Stimulated activated CD4-positive, alpha-beta T cell treated with anti-CD3 and anti-CD28 coated beads, TNF-alpha, amount 100 ng/mL, for 4 hours (primary cell): Measurements from ENCODE around the gene BTBD2.
"Not testable (repeated sequence)": the region's sequence is repeated elsewhere in the genome, so short reads cannot be mapped to it uniquely, and the experiment has no call there.

ENCODE experiments used
- DNase-seq, 3 experiments: peaks; one replicate each; pipeline ENCODE4 v3.0.0-alpha.2; 2020; ENCODE audit warnings: low read depth in 3 of 3

The BTBD2 gene

DNA sequence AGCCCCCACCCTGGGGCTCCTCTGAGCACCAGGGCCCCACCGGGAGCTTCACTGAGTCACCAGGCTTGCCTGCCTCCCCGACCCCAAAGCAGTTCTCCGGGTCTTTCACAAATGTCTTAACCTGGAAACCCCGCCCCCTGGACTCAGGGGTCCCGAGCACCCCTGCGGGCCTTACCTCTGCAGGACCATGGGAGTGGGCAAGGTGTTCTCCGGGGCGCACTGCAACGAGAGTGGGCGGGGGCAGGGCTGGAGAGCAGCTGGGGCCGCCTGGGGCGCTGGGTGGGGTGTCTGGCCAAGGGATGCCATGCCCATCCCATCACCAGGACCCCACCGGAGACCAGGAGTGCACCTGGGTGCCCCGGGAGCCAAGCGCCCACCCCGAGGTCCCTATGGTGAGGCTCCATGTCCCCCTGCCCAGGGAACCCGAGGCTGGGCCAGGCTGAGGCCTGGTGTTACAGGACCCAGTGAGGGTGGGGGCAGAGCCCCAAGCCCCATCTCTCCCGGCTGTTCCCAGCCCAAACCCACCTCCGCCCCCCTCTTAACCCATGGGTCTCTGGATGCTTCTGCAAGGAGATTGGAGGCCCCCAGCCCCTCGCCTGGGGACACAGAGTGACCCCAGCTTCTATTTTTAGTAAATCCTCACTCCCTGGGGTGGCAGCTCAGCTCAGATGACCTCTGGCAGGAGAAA lies 24.6 kb upstream of the BTBD2 start:
- DNase-seq: no peak

DNA sequence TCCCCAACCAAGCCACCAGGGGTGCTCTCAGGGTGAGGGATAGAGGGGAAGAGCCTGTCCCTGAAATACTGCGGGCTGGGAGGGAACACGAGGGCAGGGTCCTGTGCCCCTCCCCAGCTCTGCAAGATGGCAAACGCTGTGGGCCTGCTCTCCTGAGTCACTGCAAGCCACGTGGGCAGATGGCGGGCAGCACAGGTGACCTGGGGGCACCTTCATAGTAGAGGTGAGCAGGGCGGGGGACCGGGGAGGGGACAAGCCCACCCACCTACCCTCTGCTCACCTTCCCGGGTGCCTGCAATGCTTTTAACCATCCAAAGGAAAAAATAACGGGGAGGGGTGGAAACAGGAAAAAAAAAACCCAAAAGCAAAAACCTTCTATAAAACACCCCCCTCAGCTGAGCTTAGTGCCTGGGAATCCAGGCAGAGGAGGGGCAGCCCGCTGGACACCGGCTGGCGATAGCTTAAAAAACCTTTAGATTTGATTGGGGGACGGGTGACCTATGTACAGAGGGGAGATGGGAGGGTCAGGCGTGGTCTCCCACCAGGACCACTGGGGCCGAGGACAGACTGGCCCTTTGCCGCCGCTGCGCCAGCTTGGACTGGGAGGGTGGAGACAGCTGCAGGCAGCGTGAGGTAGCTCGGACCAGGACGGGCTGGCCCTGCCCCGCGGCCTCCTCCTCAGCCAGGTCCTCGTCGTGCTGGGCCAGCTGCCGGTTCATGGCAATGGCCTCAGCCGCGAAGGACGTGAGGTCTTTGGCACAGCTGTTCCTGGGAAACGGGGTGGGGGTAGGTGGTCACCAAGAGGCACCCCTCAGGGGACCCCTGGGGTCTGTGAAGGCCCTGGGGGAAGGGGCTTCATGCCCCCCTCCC lies 23.8 kb upstream of the BTBD2 start:
- DNase-seq: no peak

DNA sequence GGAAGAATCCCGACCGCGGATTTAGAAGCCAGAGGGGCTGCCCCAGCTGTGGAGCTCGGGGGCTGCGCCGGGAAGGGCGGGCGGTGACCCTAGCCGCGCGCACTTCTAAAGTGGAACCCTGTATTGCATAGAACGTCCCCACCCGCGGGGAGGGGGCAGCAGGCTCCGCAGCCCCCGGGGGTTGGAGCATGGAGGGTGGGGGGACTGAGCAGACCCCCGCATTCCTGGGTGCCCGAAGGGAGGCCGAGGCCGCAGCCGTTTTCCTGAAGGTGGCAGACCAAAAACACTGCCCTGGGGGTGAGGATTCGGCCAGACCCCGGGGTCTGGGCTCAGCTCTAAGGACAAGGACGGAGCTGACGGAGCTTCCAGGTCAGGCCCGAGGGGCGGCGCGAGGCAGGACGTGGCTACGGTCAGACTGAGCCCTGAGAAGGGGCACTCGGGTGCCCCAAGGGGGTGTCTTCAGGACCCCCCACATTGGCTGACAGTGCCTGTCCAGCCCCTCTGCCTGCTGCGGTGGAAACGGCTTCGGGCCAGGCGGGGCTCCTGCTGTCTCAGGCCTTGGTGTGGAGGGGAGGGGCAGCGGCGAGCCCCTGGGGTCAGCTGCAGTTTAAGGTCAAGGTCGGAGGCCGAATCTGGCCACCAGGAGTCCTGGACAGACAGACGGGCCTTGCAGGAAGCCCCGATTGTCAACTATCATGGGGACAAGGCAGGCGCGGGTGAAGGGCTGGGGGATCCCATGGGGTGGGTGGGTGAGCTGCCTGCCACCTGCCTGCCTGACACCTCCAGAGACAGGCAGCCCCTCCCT lies 23.0 kb upstream of the BTBD2 start:
- DNase-seq: no peak

DNA sequence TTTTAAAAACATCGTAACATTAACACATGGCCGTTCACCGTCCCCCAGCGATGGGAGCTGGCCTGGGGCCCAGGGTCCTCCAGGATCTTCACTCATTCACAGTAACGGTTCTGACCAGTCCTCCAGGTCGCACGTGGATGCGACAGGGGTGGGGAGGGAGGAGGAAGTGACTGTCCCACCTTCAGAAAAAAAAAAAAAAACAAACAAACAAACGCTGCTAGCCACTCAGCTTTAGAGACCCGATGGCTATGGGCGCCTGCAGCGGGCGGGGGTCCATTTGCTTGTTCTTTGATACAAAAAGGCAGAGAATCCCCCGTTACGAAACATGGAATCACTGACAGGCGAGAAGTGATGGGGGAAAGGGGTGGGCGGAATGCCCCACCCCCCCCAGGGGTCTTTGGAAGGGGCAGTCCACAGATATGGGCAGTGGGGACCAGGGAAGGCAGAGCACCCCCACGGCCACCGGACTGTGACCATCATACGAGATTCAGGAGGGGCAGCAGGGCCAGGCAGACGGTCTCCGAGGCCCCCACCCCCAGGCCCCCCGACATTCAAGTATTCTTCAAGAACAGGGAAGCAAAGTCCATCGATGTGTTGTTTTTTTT lies 22.2 kb upstream of the BTBD2 start:
- no peak for DNase-seq

DNA sequence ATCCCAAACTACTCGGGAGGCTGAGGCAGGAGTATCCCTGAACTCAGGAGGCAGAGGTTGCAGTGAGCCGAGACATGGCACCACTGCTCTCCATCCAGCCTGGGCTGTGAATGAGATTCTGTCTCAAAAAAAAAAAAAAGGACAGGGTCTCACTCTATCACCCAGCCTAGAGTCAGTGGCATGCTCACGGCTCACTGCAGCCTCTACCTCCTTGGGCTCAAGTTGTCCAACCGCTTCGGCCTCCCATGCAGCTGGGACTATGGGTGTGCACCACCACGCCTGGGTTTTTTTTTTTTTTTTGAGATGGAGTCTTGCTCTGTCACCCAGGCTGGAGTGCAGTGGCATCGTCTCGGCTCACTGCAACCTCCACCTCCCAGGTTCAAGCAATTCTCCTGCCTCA lies 20.9 kb upstream of the BTBD2 start:
- no peak for DNase-seq

DNA sequence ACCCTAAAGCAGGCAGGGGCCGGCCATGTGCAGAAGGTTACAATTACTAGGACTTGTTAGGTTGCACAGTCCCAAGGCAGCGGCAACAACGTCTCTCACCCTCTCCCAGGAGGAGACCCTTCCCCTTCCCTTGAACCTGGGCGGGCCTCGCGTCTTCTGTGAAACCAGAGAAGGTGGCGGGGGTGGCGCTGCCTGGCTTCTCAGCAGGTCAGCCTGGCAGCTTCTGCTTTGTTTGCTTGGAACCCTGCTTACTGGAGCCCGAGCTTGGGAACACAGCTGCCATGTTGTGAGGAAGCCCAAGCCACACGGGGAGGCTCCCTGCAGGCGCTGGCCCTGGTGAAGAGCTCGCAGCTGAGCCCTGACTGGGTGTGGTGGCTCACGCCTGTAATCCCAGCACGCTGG lies 20.1 kb upstream of the BTBD2 start:
- no peak for DNase-seq

DNA sequence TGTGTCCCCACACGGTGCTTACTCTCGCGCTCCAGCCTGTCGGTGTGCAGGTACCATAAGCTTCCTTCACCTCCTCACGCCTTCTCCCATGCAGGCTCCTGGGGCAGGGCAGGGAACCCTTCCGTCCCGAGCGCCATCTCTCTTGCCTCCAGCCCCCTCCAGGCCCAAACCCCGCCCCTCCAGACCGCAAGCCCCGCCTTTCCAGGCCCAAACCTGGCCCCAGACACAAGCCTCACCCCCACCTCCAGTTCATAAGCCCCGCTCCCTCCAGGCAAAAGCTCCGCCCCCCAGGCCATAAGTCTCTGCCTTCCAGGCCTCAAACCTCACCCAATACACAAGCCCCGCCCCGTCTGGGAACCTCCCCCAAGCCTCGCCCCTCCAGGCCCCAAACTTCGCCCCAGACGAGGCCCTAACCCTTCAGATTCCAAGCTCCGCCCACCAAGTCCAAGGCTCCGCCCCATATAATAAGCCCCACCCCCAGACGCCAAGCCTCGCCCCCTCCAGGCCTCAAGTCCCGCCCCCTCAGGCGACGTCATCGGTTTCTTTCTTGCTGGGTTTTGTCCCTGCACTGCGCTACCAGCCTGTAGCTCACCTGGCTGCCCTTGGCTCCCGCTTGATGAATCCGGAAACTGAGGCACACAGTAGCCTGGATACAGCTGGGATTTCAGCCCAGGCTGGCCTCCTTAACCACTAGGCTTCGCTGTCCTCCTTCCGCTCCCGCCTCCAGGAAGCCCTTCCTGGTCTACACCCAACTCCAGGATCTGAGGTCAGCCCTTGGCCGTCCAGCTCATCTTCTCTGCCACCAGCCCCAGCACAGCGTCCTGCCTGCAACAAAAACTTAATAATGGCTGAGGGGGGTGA lies 19.4 kb upstream of the BTBD2 start:
- no peak for DNase-seq

DNA sequence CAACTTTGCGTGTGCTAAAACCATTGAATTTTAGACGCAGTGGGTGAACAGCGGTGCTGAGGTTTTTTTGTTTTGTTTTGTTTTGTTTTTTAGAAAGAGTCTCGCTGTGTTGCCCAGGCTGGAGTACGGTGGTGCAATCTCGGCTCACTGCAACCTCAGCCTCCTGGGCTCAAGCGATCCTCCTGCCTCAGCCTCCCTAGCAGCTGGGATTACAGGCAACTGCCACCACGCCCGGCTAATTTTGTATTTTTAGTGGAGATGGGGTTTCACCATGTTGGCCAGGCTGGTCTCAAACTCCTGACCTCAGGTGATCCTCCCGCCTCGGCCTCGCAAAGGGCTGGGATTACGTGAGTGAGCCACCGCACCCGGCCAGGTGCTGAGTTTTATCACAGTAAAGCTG lies 18.7 kb upstream of the BTBD2 start:
- DNase-seq: not testable (repeated sequence)

DNA sequence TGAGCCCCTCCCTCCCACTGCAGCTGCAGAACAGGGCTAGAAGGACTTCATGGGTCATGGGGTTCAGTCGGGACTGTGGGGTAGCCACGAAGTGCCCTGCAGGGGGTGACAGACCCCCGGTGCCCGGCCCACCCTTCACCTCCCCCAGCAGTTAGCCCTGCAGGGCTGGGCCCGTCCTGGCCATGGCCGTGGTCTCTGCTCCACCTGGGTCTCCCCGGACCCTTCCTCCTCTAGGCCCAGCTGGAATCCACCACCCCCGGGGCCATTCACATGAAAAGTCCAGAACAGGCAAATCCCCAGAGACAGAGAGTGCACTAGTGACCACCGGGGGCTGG lies 18.3 kb upstream of the BTBD2 start:
- no peak for DNase-seq

DNA sequence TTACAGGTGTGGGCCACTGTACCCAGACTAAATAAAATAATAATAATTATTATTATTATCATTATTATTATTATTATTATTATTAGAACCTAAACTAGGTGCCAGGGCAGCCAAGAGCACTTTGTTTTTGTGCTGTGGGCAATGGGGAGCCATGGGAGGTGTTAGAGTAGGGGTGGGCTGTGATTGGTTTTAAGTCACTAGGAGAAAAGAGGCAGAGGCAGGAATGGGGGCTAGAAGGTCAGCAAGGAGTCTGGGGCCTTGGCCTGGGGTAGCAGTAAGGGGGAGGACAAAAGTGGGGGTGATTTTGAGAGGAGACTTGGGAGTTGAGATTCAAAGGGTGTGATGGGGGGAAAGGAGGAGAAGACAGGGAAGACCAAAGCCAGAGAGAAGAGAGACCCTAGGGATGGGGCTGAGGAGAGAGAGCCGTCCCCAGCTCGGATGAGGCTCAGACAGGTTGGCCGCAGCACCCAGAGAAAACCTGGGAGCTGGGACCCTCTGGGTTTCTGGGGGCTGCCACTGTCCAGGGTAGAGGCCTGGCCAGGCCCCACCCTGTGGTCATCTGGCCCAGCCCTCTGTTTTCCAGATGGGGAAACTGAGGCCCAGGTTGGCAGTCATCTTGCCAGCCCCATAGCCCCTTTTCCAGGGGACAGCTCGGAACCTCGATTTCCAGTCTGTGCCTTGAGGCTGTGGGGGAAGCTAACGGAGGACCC lies 17.8 kb upstream of the BTBD2 start:
- DNase-seq: no peak

DNA sequence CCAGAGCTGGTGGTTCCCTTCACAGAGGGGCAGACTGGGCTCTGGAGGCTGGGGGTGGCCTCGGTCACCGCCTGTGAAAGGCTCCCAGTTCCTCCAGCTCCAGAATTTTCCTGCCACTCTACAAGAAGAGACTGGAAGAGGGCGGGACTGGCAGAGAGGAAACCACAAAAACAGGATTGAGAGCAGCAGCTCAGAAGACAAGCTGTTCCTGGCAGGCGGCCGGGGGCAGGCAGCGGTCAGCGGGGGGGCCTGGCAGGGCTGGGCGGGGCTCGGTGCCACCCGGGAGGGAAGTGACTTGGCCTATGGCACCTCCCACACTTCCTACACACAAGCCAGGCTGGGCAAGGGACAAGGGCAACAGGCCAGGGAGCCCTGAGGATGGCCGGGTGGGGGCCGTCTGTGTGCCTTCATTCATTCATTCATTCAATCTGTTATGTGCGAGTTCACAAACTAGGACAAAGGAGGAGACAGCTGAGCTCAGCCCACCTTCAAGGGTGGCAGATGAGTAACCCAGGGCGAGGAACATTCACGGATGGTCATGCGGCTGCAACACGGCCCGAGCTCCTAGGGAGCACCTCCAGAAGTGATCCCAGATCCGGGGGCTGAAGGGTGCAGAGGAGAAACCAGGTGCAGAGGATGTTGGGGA lies 16.9 kb upstream of the BTBD2 start:
- DNase-seq: no peak

DNA sequence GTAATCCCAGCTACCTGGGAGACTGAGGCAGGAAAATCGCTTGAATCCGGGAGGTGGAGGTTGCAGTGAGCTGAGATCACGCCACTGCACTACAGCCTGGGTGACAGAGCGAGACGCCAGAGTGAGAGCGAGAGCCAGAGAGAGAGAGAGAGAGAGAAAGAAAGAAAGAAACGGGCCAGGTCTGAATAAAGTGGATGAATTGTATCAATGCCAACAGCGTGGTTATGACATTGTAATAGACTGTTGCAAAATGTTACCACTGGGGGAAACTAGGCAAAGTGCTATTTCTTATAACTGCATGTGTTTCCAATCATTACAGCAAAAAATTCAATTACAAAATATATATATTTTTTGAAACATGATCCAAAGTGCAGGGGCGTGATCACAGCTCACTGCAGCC lies 11.8 kb upstream of the BTBD2 start:
- no peak for DNase-seq

DNA sequence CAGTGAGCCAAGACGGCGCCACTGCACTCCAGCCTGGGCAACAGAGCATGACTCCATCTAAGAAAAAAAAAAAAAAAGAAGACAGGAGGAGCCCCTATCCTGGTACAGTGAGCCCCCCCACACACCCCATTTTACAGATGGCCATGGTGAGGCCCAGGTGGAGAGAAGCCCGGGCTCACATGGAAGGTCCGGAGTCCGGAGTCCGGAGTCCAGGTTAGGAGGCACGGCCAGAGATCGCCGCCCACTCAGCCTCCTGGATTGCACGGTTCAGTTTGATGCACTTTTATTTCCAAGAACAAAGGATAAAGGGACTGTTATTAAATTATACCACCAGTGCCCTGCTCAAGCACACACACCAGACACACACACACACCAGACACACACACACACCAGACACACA lies 11.3 kb upstream of the BTBD2 start:
- DNase-seq: no peak

DNA sequence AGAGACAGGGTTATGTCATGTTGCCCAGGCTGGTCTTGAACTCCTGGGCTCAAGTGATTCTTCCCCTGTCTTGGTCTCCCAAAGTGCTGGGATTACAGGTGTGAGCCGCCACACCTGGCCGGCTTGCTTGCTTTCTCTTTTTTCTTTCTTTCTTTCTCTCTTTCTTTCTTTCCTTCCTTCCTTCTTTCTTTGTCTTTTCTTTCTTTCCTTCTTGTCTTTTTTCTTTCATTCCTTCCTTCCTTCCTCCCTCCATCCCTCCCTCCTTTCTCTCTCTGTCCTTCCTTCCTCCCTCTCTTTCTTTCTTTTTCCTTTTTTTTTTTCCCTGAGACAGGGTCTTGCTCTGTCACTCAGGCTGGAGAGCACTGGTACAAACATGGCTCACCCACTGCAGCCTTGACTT lies 6.8 kb upstream of the BTBD2 start:
- DNase-seq: no peak

DNA sequence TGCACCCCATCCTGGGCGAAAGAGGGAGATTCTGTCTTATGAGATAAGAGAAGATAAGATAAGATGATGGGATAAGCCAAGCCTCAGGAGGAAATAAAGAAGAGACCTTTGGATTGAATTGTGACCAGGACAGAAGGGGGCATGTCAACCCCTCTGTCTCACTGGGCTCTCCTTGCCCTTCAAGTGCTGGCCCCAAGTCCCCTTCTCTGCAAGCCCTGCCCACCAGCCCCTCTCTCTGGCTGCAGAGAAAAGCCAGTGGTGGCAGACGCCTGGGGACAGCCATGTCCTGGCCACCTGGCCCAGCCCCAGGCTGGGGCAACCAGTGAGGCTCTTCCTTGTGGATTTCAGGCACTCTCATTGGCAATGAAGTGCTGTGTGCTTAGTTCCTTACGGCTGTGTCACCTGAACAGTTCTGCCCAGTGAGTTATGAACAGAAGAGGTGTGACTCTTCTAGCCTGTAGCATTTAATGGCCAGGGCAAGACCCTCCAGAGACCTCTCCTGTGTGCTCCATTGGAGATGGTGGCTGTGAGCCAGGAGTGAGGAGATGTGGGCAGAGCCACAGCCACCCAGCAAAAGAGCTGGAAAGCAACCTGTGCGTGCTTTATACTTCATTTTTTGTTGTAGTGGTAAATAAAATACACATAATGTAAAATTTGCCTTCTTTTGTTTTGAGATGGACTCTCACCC lies 6.1 kb upstream of the BTBD2 start:
- no peak for DNase-seq

DNA sequence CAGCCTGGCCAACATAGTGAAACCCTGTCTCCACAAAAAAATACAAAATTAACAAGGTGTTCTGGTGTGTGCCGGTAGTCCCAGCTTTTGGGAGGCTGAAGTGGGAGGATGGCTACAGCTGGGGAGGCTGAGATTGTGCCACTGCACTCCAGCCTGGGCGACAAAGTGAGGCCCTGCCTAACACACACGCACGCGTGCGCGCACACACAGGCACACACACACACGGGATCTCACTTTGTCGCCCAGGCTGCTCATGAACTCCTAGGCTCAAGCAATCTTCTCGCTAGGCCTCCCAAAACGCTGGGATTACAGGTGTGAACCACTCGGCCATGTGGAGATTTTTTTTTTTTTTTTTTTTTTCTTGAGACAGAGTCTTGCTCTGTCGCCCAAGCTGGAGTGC lies 3.2 kb upstream of the BTBD2 start:
- DNase-seq: no peak

DNA sequence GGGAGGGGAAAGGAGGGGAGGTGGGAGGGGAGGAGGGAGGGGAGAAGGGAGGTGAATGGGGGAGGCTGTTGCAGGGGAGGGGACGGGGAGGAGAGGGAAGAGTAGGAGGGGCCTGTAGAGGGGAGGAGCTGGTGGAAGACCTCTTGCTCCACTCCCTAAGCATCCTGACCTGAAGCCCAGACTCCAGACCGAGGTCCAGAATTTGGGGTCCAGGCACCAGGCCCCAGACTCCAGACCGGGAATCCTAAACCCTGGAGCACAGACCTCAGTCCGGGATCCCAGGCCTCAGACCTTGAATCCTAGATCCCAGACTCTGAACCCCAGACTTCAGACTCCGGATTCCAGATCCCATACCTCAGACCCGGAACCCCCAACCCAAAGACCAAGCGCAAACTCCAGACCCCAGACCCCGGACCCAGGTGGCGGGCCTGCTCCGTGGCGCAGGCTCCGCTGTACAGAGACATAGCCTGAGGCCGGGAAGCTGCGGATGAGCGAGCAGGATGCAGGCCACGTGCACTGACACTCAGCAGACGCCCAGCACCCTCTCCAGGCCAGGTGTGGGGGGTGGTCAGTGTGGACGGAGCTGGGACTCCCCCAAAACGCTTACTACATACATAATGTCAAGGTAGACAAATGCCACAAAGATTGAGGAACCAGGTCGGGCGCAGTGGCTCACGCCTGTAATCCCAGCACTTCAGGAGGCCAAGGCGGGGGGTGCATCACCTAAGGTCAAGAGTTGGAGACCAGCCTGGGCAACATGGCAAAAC lies 710 bp upstream of the BTBD2 start:
- peak in 1 of 3 experiments; percentile 47 for DNase-seq

DNA sequence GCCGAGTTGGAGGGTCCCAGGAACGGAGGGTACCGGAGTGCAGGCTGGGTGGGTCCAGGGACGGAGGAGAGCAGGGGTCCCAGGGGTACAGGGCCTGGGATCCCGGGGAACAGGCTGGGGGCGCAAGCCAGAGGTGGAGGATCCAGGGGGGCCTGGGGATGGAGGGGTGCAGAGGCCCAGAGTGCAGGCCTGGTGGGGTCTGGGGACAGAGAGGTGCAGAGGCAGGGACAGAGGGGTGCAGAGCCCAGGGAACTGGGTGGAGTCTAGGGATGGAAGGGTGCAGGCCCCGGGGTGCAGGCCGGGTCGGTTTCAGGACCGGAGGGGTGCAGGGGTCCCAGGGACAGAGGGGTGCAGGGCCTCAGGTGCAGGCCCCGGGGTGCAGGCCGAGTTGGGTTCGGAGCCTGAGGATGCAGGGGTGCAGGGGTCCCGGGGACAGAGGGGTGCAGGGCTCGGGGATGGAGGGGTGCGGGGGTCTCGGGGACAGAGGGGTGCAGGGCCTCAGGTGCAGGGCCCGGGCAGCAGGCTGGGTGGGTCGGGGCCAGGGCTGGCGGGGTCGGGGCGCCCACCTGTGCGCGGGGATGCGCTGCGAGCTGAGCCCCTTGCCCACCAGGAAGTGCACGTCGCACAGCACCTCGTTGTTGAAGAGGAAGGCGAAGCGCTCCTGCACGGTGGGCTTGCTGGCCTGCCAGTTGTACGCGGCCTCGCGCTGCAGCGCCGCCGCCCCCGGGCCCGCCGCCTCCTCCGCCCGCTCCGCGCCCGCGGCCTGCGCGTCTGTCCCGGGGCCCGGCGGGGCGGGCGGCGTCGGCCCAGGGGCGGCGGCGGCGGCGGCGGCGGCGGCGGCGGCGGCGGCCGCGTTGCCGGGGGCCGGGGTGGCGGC lies 545 bp downstream of the BTBD2 start:
- no peak for DNase-seq
